ENCODE data around the gene CCDC78.
"Not testable (repeated sequence)": the region's sequence is repeated elsewhere in the genome, so short reads cannot be mapped to it uniquely, and the experiment has no call there.

The CCDC78 gene

GRCh38 chr16:761625-762513 is 35.6 kb upstream of the CCDC78 start:
- no peak for DNase-seq (ENCODE audit: low read depth in 2 of 2, low spot score in 1 of 2)

GRCh38 chr16:760545-761343 is 34.5 kb upstream of the CCDC78 start, which contains the start of gene MSLN:
TSS of gene MSLN (plus strand) at chr16:760734. CDS start at chr16:762681, 1,947 bp downstream.
- no peak for DNase-seq (ENCODE audit: low read depth in 2 of 2, low spot score in 1 of 2)

- no peak for DNase-seq (ENCODE audit: low read depth in 2 of 2, low spot score in 1 of 2)
These were observed 33.8 kb upstream of the CCDC78 start for GRCh38 chr16:760065-760464.

- DNase-seq (ENCODE audit: low read depth in 2 of 2, low spot score in 1 of 2), result no peak
These were observed 33.1 kb upstream of the CCDC78 start for GRCh38 chr16:759110-759910.

GRCh38 chr16:756428-756827 is 30.2 kb upstream of the CCDC78 start:
- DNase-seq (ENCODE audit: low read depth in 2 of 2, low spot score in 1 of 2), result no peak

- no peak for DNase-seq (ENCODE audit: low read depth in 2 of 2, low spot score in 1 of 2)
These were observed 28.4 kb upstream of the CCDC78 start for GRCh38 chr16:754656-755055.

- not testable (repeated sequence) for DNase-seq (ENCODE audit: low read depth in 2 of 2, low spot score in 1 of 2)
These were observed 27.9 kb upstream of the CCDC78 start for GRCh38 chr16:754121-754607.

- DNase-seq (ENCODE audit: low read depth in 2 of 2, low spot score in 1 of 2), result no peak
These were observed 25.7 kb upstream of the CCDC78 start for GRCh38 chr16:752007-752312.

GRCh38 chr16:751152-752006 is 25.1 kb upstream of the CCDC78 start:
- no peak for DNase-seq (ENCODE audit: low read depth in 2 of 2, low spot score in 1 of 2)

- DNase-seq (ENCODE audit: low read depth in 2 of 2, low spot score in 1 of 2), result no peak
These were observed 24.2 kb upstream of the CCDC78 start for GRCh38 chr16:750485-750884.

- DNase-seq (ENCODE audit: low read depth in 2 of 2, low spot score in 1 of 2), result no peak
These were observed 22.8 kb upstream of the CCDC78 start for GRCh38 chr16:749010-749409.

GRCh38 chr16:747978-748746 is 21.9 kb upstream of the CCDC78 start:
- no peak for DNase-seq (ENCODE audit: low read depth in 2 of 2, low spot score in 1 of 2)

- no peak for DNase-seq (ENCODE audit: low read depth in 2 of 2, low spot score in 1 of 2)
These were observed 20.4 kb upstream of the CCDC78 start for GRCh38 chr16:746637-747036.

- no peak for DNase-seq (ENCODE audit: low read depth in 2 of 2, low spot score in 1 of 2)
These were observed 19.5 kb upstream of the CCDC78 start for GRCh38 chr16:745739-746138.

GRCh38 chr16:743794-744500 is 17.7 kb upstream of the CCDC78 start:
- no peak for DNase-seq (ENCODE audit: low read depth in 2 of 2, low spot score in 1 of 2)

GRCh38 chr16:742894-743293 is 16.7 kb upstream of the CCDC78 start:
- DNase-seq (ENCODE audit: low read depth in 2 of 2, low spot score in 1 of 2), result not testable (repeated sequence)

GRCh38 chr16:741986-742629 is 15.9 kb upstream of the CCDC78 start:
- no peak for DNase-seq (ENCODE audit: low read depth in 2 of 2, low spot score in 1 of 2)

GRCh38 chr16:740764-741505 is 14.7 kb upstream of the CCDC78 start, which contains the start of gene CIAO3:
TSS of gene CIAO3 (minus strand) at chr16:740997. CDS start at chr16:740985, 12 bp downstream.
- DNase-seq (ENCODE audit: low read depth in 2 of 2, low spot score in 1 of 2), result peak; percentile 83 to 85
